CD4-positive, alpha-beta memory T cell (primary cell): ENCODE measurements around the gene PSD2. TPM values are rescaled to one million over a fixed set of nuclear protein-coding genes. Genes with fewer than 3 reads are reported as not detected.

Experiments
- CTCF ChIA-PET: fragments of 350-600 bp; sonication (Branson Sonifier 250); formaldehyde crosslinking; loops from one replicate; lab custom pipeline; 2021; ENCODE audit warnings: inconsistent platforms; ENCODE audit not compliant: partially characterized antibody; lab: Charles Lee
- POLR2A ChIA-PET: fragments of 350-600 bp; sonication (Branson Sonifier 250); formaldehyde crosslinking; loops from one replicate; lab custom pipeline; 2021; ENCODE audit not compliant: partially characterized antibody; lab: Charles Lee
- DNase-seq, 5 donors: peaks; one replicate each; pipeline versions ENCODE4 v3.0.0 to v3.0.0-alpha.2; 2020 to 2022; ENCODE audit warnings: mixed read lengths in 1 of 5
- H3K27ac ChIP-seq: one replicate; pipeline ENCODE4 v1.7.0; 2013; ENCODE audit warnings: low read depth, low read length
- H3K27me3 ChIP-seq: 2 replicates; pipeline ENCODE4 v1.7.0; 2013; ENCODE audit warnings: mild to moderate bottlenecking, low read length, moderate library complexity; ENCODE audit not compliant: insufficient read depth
- H3K36me3 ChIP-seq: 2 replicates; pipeline ENCODE4 v1.7.0; 2013; ENCODE audit warnings: mild to moderate bottlenecking, low read length, moderate library complexity; ENCODE audit not compliant: insufficient read depth
- H3K4me1 ChIP-seq: 2 replicates; pipeline ENCODE4 v1.7.0; 2013; ENCODE audit warnings: mild to moderate bottlenecking, low read length, moderate library complexity; ENCODE audit not compliant: insufficient read depth
- H3K4me3 ChIP-seq, 2 donors: one replicate each; pipeline ENCODE4 v1.7.0; 2013; ENCODE audit warnings: low read length in 2 of 2, mild to moderate bottlenecking in 1 of 2
- H3K9me3 ChIP-seq, 2 donors: one replicate each; pipeline ENCODE4 v1.7.0; 2013; ENCODE audit warnings: low read length in 2 of 2, control low read depth in 1 of 2; ENCODE audit not compliant: control insufficient read depth in 1 of 2
- H3K27ac Mint-ChIP-seq, 7 donors: one replicate each; pipeline ENCODE4 v1.8.0; 2020 to 2021; ENCODE audit warnings: mixed read lengths in 7 of 7, mild to moderate bottlenecking in 6 of 7, inconsistent platforms in 3 of 7, moderate library complexity in 3 of 7
- H3K27me3 Mint-ChIP-seq, 2 donors: one replicate each; pipeline ENCODE4 v1.8.0; 2020 to 2021; ENCODE audit warnings: mixed read lengths in 2 of 2
- H3K36me3 Mint-ChIP-seq, 2 donors: one replicate each; pipeline ENCODE4 v1.8.0; 2020 to 2021; ENCODE audit warnings: mixed read lengths in 2 of 2, inconsistent platforms in 1 of 2, mild to moderate bottlenecking in 1 of 2
- H3K4me1 Mint-ChIP-seq, 4 donors: one replicate each; pipeline ENCODE4 v1.8.0; 2020 to 2021; ENCODE audit warnings: mixed read lengths in 4 of 4, mild to moderate bottlenecking in 1 of 4
- H3K4me3 Mint-ChIP-seq, 8 donors: one replicate each; pipeline ENCODE4 v1.8.0; 2020 to 2021; ENCODE audit warnings: mixed read lengths in 8 of 8, mild to moderate bottlenecking in 7 of 8, moderate library complexity in 6 of 8, inconsistent platforms in 3 of 8
- H3K9me3 Mint-ChIP-seq, 8 donors: one replicate each; pipeline ENCODE4 v1.8.0; 2020 to 2021; ENCODE audit warnings: mixed read lengths in 8 of 8, mild to moderate bottlenecking in 5 of 8, inconsistent platforms in 3 of 8, moderate library complexity in 1 of 8
- intact Hi-C: fragments of 100-400 bp; cut with micrococcal nuclease; formaldehyde crosslinking; loops from one replicate; pipeline ENCODE4 v1.15.1; 2023
- polyA plus RNA-seq, 2 donors: library from polyadenylated mRNA; unstranded; fragments of 300-500 nt; fragmentation: Illumina TruSeq; gene quantifications; one replicate each; pipeline ENCODE4 v1.2.3, GENCODE V29; 2021
- total RNA-seq, 2 experiments: library from RNA; stranded (reverse); gene quantifications; one replicate each; pipeline ENCODE4 v1.2.3, GENCODE V29; 2021

The PSD2 gene
- total and polyA plus RNA-seq, 4 experiments from 2014 or later, result not detected

DNA sequence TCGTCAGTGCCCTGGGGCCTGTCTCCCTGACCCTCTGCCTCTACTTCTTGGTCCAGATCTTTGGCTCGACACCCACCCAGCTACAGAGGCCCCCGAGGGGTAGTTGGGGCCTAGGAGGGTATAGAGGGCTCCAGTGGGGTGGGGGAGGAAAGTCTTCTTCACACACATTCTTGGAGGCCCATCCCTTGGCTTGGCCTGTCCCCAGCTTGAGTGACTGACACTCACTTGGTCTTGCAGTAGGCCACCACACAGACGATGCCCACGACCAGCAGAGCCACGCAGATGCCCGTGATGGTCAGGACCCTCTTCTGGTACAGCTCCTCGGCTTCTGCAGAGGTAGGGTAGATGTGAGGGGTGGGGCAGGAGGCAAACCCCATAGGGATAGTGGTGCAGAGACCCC lies 59.8 kb downstream of the PSD2 start:
- no peak for DNase-seq
- Mint-ChIP-seq H3K27me3 (peaks cover 0 to 5% of the 10 kb centered on the region in 2 donors), H3K4me3 (no peak overlapping the region), H3K4me1 (no peaks in the 10 kb centered on the region), H3K27ac (no peak overlapping the region), H3K9me3 (no peaks in the 10 kb centered on the region), H3K36me3 (no peaks in the 10 kb centered on the region)
- no peaks in the 10 kb centered on the region for H3K36me3 ChIP-seq
- H3K4me3 ChIP-seq, result no peak overlapping the region
- H3K27ac ChIP-seq, result no peak overlapping the region
- CTCF ChIA-PET, result interaction anchor here (2.2 to 2.3 kb wide), 2 partner anchors 8 to 68 kb away, joined by 7 to 9 read pairs; no protein-coding TSS in a partner anchor
- H3K4me1 ChIP-seq, result no peaks in the 10 kb centered on the region
- H3K9me3 ChIP-seq, result no peaks in the 10 kb centered on the region
- no peaks in the 10 kb centered on the region for H3K27me3 ChIP-seq
- intact Hi-C loops, result no loop called here
- POLR2A ChIA-PET, result no interaction called here

DNA sequence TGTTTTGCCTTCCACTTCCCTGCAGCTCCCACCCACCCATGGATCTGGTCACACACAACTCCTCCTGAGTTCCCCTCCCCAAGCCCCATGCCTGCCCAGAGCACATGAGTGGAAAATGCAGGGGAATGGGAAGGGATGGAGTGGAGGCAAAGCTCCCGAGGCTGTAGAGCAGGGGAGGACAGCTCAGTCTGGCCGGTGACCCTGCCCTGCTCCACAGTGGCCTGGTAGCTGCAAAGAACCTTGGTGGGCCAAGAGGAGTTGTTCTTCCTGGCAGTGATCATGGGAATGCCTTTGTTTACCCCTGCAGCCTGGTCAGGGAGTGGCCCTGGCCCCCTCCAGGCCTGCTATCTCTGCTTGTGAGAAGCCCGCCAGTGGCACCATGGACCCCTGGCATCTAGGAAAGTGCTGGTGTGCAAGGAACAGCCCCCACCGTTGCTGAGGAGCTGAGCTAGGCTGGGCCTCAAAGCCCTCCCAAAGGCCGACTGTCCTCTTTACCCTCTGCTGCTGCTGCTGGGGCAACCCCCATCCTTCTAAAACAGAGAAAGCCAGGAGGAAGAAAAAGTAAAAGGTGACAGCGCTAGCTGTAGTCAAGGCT lies 60.4 kb downstream of the PSD2 start:
- no peaks in the 10 kb centered on the region for H3K36me3 Mint-ChIP-seq

DNA sequence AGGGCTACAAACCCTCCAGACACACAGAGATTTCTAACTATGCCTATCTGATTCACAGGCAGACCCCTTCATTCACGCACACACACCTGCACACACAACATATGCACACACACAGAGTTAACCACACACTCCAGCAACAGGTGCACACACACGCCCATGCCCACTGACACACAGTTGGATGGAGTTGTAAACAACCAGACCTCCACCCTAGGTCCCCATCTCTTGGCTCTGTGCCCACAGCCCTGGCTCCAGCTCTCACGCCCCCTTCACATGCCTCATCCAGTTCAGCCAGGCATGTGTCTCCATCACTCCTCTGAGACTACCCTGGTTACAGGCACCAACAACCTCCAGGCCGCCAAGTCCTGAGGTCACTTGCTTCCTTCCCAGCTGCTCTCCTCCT lies 61.1 kb downstream of the PSD2 start:
- H3K27ac Mint-ChIP-seq, result no peak overlapping the region
- no peak for DNase-seq
- no peaks in the 10 kb centered on the region for H3K36me3 Mint-ChIP-seq
- Histone ChIP-seq H3K4me1 (no peaks in the 10 kb centered on the region), H3K36me3 (no peaks in the 10 kb centered on the region), H3K27ac (no peak overlapping the region), H3K4me3 (no peak overlapping the region), H3K27me3 (no peaks in the 10 kb centered on the region), H3K9me3 (no peaks in the 10 kb centered on the region)
- no peaks in the 10 kb centered on the region for H3K4me1 Mint-ChIP-seq
- peaks cover 0 to 7% of the 10 kb centered on the region in 2 donors for H3K27me3 Mint-ChIP-seq
- no peak overlapping the region for H3K4me3 Mint-ChIP-seq
- CTCF ChIA-PET, result interaction anchor here (1.6 to 2.3 kb wide), 2 partner anchors 8 to 69 kb away, joined by 3 to 7 read pairs; no protein-coding TSS in a partner anchor
- H3K9me3 Mint-ChIP-seq, result no peaks in the 10 kb centered on the region
- POLR2A ChIA-PET, result no interaction called here
- intact Hi-C loops, result no loop called here

More for the DNA sequence above, 60.4 kb downstream of the PSD2 start:
- POLR2A ChIA-PET, result no interaction called here
- DNase-seq, result no peak
- no peak overlapping the region for H3K4me3 Mint-ChIP-seq
- no peaks in the 10 kb centered on the region for H3K36me3 ChIP-seq
- intact Hi-C loops, result no loop called here
- peaks cover 0 to 7% of the 10 kb centered on the region in 2 donors for H3K27me3 Mint-ChIP-seq
- H3K4me3 ChIP-seq, result no peak overlapping the region
- no peaks in the 10 kb centered on the region for H3K27me3 ChIP-seq
- no peak overlapping the region for H3K27ac Mint-ChIP-seq
- CTCF ChIA-PET, result interaction anchor here (2.2 to 2.3 kb wide), 2 partner anchors 8 to 69 kb away, joined by 7 to 9 read pairs; no protein-coding TSS in a partner anchor
- H3K4me1 Mint-ChIP-seq, result no peaks in the 10 kb centered on the region
- H3K4me1 ChIP-seq, result no peaks in the 10 kb centered on the region
- no peaks in the 10 kb centered on the region for H3K9me3 ChIP-seq
- no peaks in the 10 kb centered on the region for H3K9me3 Mint-ChIP-seq
- H3K27ac ChIP-seq, result no peak overlapping the region

DNA sequence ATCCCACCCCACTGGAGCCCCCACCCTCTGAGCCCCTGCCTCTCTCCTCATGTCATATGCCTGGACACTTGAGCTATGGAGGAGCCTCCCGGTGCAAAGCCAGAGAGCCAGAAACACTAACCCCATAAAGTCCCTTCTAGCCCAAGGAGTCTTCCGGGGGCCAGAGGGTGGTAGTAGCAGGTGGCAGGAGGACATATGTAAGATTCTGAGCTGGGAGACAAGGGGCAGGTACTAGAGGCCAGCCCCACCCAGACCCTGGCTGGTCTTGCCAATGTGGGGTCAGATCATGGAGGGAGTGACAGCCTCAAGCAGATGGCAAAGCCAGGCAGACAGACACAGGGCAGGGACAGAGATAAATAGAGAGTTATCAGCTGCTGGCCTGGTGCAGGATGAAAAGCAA lies 63.4 kb downstream of the PSD2 start:
- DNase-seq, result no peak
- ChIA-PET CTCF (interaction anchor here (0.6 to 6.9 kb wide), 3 partner anchors 13 to 84 kb away, joined by 3 to 87 read pairs (median 3); no protein-coding TSS in a partner anchor), POLR2A (no interaction called here)
- Histone ChIP-seq H3K4me3 (no peak overlapping the region), H3K9me3 (no peaks in the 10 kb centered on the region), H3K27ac (no peak overlapping the region), H3K4me1 (no peaks in the 10 kb centered on the region), H3K36me3 (no peaks in the 10 kb centered on the region), H3K27me3 (no peaks in the 10 kb centered on the region)
- no peak overlapping the region for H3K27ac Mint-ChIP-seq
- intact Hi-C loops, result no loop called here
- H3K36me3 Mint-ChIP-seq, result no peaks in the 10 kb centered on the region
- H3K4me1 Mint-ChIP-seq, result no peaks in the 10 kb centered on the region
- peaks cover 0 to 7% of the 10 kb centered on the region in 2 donors for H3K27me3 Mint-ChIP-seq
- H3K9me3 Mint-ChIP-seq, result no peaks in the 10 kb centered on the region
- H3K4me3 Mint-ChIP-seq, result no peak overlapping the region

DNA sequence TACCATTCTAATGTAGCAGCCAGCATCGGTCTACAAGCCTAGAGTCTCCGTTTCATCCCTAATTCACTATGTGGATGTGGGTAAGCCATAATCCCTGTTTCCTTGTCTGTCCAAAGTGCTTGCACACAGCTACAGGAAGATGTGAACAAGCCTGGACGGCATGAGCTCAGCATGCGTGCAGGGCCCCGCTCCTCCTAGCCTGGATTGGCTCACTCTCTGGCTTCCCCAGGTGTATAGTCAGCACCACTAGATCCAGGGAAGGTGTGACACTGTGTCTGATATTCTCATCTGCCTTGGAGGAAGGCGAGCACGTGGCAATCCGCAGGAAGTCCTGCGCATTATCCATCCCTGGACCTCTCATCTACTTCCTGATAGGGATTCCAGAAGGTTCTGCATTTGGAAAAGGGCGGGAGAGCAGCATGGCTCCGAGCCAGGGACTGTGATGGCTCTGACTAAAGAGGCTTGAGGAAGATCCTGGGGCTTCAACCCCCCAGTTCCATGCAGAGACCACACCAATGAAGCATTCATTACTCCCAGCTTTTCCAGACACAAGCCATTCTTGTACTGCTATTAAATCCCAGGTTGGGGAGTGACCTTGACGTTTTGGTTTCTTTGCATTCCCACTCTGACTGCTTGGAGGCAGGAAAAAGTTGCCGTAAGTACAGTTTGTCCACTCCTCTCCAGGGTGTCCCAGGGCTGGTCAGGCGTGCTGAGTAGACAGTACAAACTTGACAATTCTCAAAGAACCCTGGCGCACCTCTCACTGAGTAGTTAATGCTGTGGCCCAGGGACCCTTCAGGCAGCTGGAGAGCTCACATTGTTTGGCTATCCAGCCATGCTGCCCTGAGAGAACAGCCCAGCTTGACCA lies 65.6 kb downstream of the PSD2 start:
- Histone ChIP-seq H3K4me3 (no peak overlapping the region), H3K27ac (no peak overlapping the region), H3K9me3 (no peaks in the 10 kb centered on the region), H3K36me3 (no peaks in the 10 kb centered on the region), H3K4me1 (no peaks in the 10 kb centered on the region), H3K27me3 (no peaks in the 10 kb centered on the region)
- Mint-ChIP-seq H3K27me3 (peaks cover 6 to 15% of the 10 kb centered on the region in 2 donors), H3K36me3 (no peaks in the 10 kb centered on the region), H3K27ac (no peak overlapping the region), H3K4me1 (no peaks in the 10 kb centered on the region), H3K4me3 (no peak overlapping the region), H3K9me3 (no peaks in the 10 kb centered on the region)
- DNase-seq, result no peak
- ChIA-PET CTCF (interaction anchor here (1.2 to 6.9 kb wide), 4 partner anchors 12 to 86 kb away, joined by 3 to 87 read pairs (median 4); no protein-coding TSS in a partner anchor), POLR2A (no interaction called here)
- intact Hi-C loops, result no loop called here

DNA sequence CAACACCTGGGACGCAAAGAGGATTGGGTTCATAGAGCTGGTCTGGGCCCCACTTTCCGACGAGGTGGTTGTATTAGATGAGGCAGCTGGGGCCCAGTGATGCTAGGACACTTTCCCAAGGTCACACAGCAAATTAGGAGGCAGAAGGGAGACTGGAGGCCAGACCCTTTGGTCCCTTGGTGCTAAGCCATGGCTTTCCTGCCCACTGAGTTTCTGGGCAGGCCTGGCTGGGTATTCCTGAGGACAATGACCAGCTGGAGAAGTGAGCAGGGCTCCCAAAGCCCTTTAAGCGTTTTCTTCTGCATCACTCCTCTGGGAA lies 66.2 kb downstream of the PSD2 start:
- intact Hi-C loops, result no loop called here
- no peaks in the 10 kb centered on the region for H3K36me3 ChIP-seq
- H3K27ac ChIP-seq, result no peak overlapping the region
- no peaks in the 10 kb centered on the region for H3K36me3 Mint-ChIP-seq
- ChIA-PET POLR2A (no interaction called here), CTCF (interaction anchor here (1.2 to 6.9 kb wide), 6 partner anchors 12 to 87 kb away, joined by 3 to 87 read pairs (median 4); no protein-coding TSS in a partner anchor)
- H3K9me3 ChIP-seq, result no peaks in the 10 kb centered on the region
- H3K27me3 ChIP-seq, result no peaks in the 10 kb centered on the region
- H3K27me3 Mint-ChIP-seq, result peaks cover 6 to 15% of the 10 kb centered on the region in 2 donors
- DNase-seq, result no peak
- H3K4me1 ChIP-seq, result no peaks in the 10 kb centered on the region
- no peak overlapping the region for H3K27ac Mint-ChIP-seq
- no peaks in the 10 kb centered on the region for H3K4me1 Mint-ChIP-seq
- H3K4me3 ChIP-seq, result no peak overlapping the region
- no peaks in the 10 kb centered on the region for H3K9me3 Mint-ChIP-seq
- H3K4me3 Mint-ChIP-seq, result no peak overlapping the region

DNA sequence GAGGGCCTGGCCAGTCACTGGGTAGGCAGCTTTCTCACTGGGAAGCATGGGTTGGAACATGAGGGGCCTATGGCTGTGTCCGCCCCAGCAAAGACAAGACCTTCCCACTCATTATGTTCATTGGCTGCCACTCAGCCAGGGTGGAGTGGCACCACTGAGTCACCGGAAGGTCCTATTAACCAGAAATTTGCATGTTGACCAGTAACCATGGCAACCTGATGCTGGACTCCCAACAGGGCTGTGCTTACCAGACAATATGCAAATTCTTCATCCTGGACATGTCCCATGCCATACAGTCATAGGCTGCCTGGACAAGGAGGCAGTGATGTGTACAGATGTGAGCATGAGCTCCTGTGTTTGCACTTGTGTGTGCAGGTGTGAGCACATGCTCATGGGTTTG lies 66.7 kb downstream of the PSD2 start:
- intact Hi-C loops, result no loop called here
- CTCF ChIA-PET, result interaction anchor here (1.2 to 6.9 kb wide), 10 partner anchors 10 to 107 kb away, joined by 3 to 87 read pairs (median 4); no protein-coding TSS in a partner anchor
- no peak for DNase-seq
- Histone ChIP-seq H3K4me1 (no peaks in the 10 kb centered on the region), H3K27me3 (no peaks in the 10 kb centered on the region), H3K27ac (no peak overlapping the region), H3K9me3 (no peaks in the 10 kb centered on the region), H3K4me3 (no peak overlapping the region), H3K36me3 (no peaks in the 10 kb centered on the region)
- H3K27ac Mint-ChIP-seq, result no peak overlapping the region
- no peaks in the 10 kb centered on the region for H3K4me1 Mint-ChIP-seq
- POLR2A ChIA-PET, result no interaction called here
- H3K4me3 Mint-ChIP-seq, result no peak overlapping the region
- H3K9me3 Mint-ChIP-seq, result no peaks in the 10 kb centered on the region
- peaks cover 6 to 15% of the 10 kb centered on the region in 2 donors for H3K27me3 Mint-ChIP-seq
- no peaks in the 10 kb centered on the region for H3K36me3 Mint-ChIP-seq
